Measurements from ENCODE around the gene DNAH17.

DNA sequence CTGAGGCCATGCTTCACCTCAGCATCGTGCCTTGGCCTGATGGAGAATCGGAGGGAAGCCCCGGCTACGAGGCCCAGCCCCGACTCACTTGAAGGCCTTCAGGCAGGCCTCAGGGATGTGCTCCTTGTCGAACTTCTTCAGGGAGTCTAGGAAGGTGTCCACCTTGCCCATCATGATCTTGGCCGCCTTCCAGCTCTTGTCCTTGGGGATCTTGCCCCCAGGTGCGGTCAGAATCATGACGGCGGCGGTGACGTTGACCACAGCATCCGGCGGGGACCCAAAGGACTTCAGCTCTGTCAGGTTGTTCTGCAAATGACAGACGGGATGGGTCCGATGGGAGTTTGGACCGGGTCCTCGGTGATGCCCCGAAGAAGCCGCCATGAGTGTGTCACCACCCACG is 117.5 kb downstream of the DNAH17 start:
- TF ChIP-seq, protein P1, sequence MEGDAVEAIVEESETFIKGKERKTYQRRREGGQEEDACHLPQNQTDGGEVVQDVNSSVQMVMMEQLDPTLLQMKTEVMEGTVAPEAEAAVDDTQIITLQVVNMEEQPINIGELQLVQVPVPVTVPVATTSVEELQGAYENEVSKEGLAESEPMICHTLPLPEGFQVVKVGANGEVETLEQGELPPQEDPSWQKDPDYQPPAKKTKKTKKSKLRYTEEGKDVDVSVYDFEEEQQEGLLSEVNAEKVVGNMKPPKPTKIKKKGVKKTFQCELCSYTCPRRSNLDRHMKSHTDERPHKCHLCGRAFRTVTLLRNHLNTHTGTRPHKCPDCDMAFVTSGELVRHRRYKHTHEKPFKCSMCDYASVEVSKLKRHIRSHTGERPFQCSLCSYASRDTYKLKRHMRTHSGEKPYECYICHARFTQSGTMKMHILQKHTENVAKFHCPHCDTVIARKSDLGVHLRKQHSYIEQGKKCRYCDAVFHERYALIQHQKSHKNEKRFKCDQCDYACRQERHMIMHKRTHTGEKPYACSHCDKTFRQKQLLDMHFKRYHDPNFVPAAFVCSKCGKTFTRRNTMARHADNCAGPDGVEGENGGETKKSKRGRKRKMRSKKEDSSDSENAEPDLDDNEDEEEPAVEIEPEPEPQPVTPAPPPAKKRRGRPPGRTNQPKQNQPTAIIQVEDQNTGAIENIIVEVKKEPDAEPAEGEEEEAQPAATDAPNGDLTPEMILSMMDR (conservative IDR thresholded peaks at IDR 0.05) = no peak
- no peak for TF ChIP-seq EZH2 (IDR thresholded peaks at IDR 0.05; ENCODE audit: low read depth)
